Inferior parietal cortex (tissue), 1 donor: ENCODE measurements around the gene SSTR5.
"Not testable (repeated sequence)": the region's sequence is repeated elsewhere in the genome, so short reads cannot be mapped to it uniquely, and the experiment has no call there.

Source experiments
- DNase-seq: peaks from one replicate; pipeline ENCODE4 v3.0.0-alpha.2; 2016; ENCODE audit errors: extremely low spot score

Gene SSTR5

GRCh38 chr16:1072526-1073261 is at the start of gene SSTR5:
TSS of gene SSTR5 (plus strand) at chr16:1072747. CDS start at chr16:1078869, 6,122 bp downstream.
- DNase-seq: no peak

DNA sequence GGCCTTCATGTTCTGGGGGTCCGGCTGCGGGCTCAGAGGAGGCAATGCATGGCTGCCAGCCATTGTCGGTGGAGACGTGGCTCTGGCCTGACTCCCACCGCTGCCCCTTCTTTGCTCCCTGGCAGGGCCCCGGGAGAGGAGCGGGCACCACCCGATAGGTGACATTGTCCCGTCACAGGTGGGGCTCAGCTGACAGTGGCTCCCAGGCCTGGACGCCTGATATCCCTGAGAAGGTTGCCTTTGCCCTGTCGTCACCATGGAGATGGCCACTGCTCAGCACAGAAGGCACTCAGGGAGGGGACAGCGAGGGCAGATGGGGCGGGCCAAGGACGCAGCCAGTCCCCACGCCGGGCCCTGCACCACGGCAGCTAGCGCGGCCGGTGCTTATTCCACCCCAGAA is 48.4 kb upstream of the SSTR5 start:
- no peak for DNase-seq

- not testable (repeated sequence) for DNase-seq
Measured at GRCh38 chr16:1025183-1025809, 47.3 kb upstream of the SSTR5 start.

GRCh38 chr16:1026057-1026783 is 46.3 kb upstream of the SSTR5 start:
- DNase-seq: peak; percentile 66

GRCh38 chr16:1026784-1027500 is 45.6 kb upstream of the SSTR5 start:
- DNase-seq: no peak

- DNase-seq: peak; percentile 62
Measured at GRCh38 chr16:1027501-1027815, 45.1 kb upstream of the SSTR5 start.

DNA sequence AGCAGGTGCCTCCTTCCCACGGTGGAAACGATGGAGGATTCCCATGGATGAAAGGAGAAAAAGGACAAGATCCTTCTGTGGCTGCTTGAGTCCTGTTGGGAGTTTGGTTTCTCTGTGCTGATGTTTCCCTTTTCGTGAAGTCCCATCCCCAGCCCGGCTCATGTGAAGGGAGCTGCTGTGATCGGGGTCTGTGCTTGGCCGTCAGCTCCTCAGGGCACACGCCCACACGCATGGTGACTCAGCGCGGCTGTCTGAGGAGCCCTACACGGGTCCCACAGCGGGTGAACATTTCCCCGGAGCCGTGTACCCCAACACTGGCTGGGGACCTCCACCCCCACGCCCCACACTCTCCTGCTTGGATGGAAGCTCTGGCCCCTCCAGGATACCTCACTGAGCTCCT is 44.5 kb upstream of the SSTR5 start:
- no peak for DNase-seq

DNA sequence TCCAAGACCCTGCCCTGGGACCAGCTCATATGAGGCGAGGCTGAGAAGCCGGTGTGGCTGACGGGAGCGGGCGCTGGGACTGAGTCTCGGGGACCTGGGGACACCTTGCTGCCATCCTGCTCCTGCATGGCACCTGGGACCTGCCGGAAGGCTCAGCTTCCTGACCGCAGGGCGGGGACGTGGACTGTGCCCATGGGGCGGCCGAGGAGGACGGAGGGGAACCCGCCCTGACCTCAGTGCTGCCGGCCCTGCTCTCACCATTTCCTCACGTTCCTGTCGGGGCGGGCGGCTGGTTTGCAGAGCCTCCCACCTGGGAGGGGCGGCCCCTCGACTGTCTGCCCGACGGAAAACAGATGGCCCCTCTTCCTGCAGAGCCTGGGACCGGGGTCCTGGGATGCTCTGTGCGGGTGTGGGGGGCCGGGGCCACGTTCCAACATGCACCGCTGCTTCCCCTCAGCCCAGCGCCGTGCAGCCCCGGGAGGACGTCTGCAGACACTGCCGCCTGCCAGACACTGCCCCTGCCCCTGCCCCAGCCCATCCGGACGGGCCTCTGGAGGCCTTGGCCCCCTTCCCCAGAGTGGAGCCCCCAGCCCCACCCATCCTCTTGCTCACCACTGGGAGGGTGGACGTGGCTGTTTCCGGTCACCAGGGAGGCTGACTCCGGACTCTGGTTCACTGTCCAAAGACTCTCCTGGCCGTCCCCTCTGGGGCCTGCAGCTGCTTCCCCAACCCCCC is 43.9 kb upstream of the SSTR5 start:
- no peak for DNase-seq

DNA sequence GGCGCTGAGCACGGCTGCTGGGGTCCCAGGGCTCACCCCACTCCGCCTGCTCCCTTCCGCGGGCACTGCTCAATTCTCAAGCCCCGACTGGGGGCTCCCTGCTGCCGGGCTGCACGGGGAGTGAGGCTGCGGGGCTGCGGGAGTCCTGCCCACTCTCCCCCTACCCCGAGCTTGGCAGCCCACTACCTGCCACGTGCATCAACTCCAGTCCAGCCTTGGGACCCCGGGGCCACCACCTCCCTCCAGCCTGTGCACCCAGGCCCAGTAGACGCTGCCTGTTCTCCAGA is 43.3 kb upstream of the SSTR5 start:
- no peak for DNase-seq

DNA sequence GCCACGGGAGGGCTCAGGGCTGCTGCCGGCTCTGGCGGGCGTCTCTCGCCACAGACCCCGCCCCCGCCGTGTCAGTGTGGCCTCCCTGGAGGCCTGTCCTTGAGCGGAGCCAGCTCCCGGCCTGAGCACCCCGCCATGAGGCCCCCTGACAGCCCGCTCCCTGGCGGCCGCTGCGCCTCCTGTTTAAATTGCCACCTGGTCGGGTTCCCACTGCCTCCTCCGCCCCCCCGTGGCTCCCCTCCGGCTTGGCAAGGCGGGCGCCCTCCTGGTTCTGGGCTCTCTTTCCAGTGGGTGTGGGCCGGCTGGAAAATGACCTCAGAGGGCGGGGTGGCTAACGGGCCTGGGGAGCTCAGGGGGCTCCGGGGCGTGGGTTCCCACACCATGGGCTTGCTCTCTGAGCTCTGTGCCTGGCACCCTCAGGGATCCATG is 42.1 kb upstream of the SSTR5 start:
- DNase-seq: no peak

DNA sequence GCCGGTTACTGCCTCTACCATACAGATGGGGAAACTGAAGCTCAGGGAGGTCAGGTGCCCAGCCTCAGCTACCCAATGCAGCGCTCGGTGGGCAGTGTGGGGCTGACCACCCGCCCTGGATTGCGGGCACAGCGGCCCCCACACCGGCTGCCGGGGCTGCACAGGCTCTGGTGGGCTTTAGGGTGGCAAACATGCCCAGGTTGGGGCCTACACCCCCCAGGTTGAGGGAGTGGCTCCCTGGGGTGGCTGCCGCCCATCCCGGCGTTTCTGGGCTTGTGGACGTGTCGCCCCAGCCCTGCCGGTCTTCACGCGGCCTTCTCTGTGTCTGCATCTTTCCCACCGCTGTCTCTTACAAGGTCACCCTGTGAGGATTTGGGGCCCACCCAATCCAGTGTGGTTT is 40.9 kb upstream of the SSTR5 start:
- no peak for DNase-seq

DNA sequence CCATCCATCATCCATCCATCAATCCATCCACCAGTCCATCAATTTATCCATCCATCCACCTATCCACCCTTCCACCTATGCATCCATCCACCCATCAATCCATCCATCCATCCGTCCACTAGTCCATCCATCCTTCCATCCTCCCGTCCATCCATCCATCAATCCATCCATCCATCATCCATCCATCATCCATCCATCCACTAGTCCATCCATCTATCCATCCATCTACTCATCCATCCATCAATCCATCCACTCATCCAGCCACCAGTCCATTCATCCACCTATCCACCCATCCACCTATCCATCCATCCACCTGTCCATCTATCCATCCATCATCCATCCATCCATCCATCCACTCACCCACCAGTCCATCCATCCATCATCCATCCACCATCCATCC is 39.9 kb upstream of the SSTR5 start:
- DNase-seq: no peak

DNA sequence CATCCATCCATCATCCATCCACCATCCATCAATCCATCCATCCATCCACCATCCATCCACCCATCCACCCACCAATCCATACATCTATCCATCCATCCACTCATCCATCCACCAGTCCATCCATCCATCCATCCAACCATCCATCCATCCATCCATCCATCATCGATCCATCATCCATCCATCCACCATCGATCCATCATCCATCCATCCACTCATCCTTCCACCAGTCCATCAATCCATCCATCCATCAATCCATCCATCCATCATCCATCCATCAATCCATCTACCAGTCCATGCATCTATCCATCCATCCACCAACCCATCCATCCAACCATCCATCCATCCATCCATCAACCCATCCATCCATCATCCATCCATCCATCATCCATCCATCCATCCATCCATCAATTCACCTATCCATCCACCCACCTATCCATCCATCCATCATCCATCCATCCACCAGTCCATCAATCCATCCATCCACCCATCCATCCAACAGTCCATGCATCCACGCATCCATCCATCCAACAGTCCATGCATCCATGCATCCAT is 39.3 kb upstream of the SSTR5 start:
- DNase-seq: no peak

DNA sequence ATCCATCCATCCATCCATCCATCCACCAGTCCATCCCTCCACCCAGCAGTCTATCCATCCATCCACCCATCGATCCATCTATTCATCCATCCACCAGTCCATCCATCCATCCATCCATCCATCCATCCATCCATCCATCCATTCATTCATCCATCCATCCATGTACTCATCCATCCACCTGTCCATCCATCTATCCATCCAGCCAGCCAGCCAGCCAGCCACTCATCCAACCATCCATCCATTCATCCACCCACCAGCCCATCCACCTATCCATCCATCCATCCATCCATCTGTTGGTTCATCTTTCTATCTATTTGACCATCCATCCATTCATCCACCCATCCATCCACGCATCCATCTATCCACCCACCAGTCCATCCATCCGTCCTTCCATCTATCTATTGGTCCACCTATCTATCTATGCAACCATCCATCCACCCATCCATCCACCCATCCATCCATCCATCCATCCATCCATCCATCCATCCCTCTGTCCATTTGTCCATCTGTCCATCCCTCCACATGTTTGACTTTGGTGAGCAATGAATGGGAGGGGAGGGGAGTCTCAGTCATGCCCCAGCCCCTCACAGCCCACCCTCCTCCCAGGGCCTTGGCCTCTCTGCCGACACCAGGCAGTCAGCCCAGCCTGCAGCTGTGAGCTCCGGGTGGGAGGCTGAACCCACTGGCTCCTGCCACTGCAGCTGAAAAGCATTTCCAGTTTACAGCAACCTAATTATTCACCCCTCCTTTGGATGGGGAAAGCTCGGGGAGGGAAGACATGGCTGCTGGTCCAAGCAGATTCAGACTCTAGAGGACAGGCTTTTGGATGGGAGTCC is 38.1 kb upstream of the SSTR5 start:
- DNase-seq: no peak

- DNase-seq: no peak
Measured at GRCh38 chr16:1035066-1035415, 37.5 kb upstream of the SSTR5 start.

- DNase-seq: no peak
Measured at GRCh38 chr16:1036166-1036565, 36.4 kb upstream of the SSTR5 start.

- no peak for DNase-seq
Measured at GRCh38 chr16:1036726-1037393, 35.7 kb upstream of the SSTR5 start.

DNA sequence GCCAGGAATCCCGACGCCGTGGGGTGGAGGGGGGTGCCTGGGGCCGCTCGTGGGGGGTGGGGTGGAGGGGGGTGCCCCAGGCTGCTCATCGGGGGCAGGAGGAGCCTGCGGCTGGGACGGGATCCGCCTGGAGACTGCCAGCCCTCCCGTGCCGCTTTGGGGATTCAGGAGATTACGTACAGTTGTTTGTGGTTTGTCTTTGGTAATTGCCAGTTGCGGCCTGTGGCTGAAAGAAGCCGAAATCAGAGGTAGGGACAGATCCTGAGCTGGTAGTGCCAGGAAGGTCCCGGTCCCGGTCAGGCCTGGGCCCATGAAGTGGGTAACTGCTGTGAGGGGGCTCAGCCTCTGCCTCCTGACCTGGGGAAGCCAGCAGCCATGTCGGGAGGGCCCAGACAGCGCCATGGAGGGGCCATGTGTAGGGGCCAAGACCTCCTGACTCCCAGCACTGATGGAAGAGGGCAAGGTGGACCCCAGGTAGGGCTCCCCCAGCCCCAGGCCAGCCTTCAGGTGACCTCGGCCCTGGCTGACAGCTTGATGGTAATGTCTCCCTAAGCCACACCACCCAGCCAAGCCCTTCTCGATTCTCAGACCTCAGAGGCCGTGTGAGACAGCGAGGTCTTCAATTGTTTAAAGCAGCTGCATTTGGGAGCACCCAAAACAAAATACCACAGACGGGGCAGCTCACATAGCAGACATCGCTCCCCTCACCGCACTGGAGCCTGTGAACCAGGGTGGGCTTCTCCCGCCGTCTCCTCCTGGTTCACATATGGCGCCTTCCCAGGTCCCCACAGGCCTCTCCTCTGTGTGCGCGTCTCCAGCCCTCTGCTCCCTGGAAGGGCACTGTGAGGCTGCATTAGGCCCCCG is 34.9 kb upstream of the SSTR5 start:
- no peak for DNase-seq

- DNase-seq: no peak
Measured at GRCh38 chr16:1038932-1039331, 33.6 kb upstream of the SSTR5 start.
